HG03558 (cell line): ENCODE measurements around the gene CCM2.
"Not testable (repeated sequence)": the region's sequence is repeated elsewhere in the genome, so short reads cannot be mapped to it uniquely, and the experiment has no call there.

ENCODE experiments used
- ATAC-seq: cut with Tn5 transposase; IDR thresholded peaks from one replicate; pipeline ENCODE4 v1.9.1; 2021; ENCODE audit warnings: moderate number of reproducible peaks; ENCODE audit not compliant: unreplicated experiment; ENCODE audit errors: extremely low read depth

The CCM2 gene

GRCh38 chr7:45028138-45028919 lies 28.3 kb downstream of the CCM2 start:
- no peak for ATAC-seq

GRCh38 chr7:45028920-45029344 lies 28.9 kb downstream of the CCM2 start:
- no peak for ATAC-seq

- ATAC-seq: no peak
These were observed 31.8 kb downstream of the CCM2 start for GRCh38 chr7:45031829-45032228.

- no peak for ATAC-seq
These were observed 32.4 kb downstream of the CCM2 start for GRCh38 chr7:45032421-45032820.

- ATAC-seq: no peak
These were observed 33.4 kb downstream of the CCM2 start for GRCh38 chr7:45033261-45033930.

- ATAC-seq: no peak
These were observed 33.9 kb downstream of the CCM2 start for GRCh38 chr7:45033931-45034290.

- not testable (repeated sequence) for ATAC-seq
These were observed 34.7 kb downstream of the CCM2 start for GRCh38 chr7:45034710-45035109.

- no peak for ATAC-seq
These were observed 35.4 kb downstream of the CCM2 start for GRCh38 chr7:45035371-45035770.

GRCh38 chr7:45035893-45036292 lies 35.9 kb downstream of the CCM2 start:
- ATAC-seq: no peak

GRCh38 chr7:45036317-45036716 lies 36.3 kb downstream of the CCM2 start:
- no peak for ATAC-seq

- ATAC-seq: no peak
These were observed 36.8 kb downstream of the CCM2 start for GRCh38 chr7:45036796-45037195.

GRCh38 chr7:45037876-45038275 lies 37.9 kb downstream of the CCM2 start:
- ATAC-seq: no peak

GRCh38 chr7:45039106-45039505 lies 39.1 kb downstream of the CCM2 start:
- no peak for ATAC-seq

GRCh38 chr7:45044338-45044737 lies 44.3 kb downstream of the CCM2 start:
- no peak for ATAC-seq

GRCh38 chr7:45048748-45049147 lies 48.7 kb downstream of the CCM2 start:
- ATAC-seq: no peak

GRCh38 chr7:45050198-45050597 lies 50.2 kb downstream of the CCM2 start:
- ATAC-seq: no peak

GRCh38 chr7:45052011-45052410 lies 52.0 kb downstream of the CCM2 start:
- ATAC-seq: no peak

GRCh38 chr7:45053401-45053800 lies 53.4 kb downstream of the CCM2 start:
- ATAC-seq: no peak

- ATAC-seq: no peak
These were observed 53.9 kb downstream of the CCM2 start for GRCh38 chr7:45053941-45054340.

- no peak for ATAC-seq
These were observed 54.4 kb downstream of the CCM2 start for GRCh38 chr7:45054442-45054841.

GRCh38 chr7:45055016-45055415 lies 55.0 kb downstream of the CCM2 start:
- ATAC-seq: no peak
